Measurements from ENCODE around the gene GART.

GART gene

DNA sequence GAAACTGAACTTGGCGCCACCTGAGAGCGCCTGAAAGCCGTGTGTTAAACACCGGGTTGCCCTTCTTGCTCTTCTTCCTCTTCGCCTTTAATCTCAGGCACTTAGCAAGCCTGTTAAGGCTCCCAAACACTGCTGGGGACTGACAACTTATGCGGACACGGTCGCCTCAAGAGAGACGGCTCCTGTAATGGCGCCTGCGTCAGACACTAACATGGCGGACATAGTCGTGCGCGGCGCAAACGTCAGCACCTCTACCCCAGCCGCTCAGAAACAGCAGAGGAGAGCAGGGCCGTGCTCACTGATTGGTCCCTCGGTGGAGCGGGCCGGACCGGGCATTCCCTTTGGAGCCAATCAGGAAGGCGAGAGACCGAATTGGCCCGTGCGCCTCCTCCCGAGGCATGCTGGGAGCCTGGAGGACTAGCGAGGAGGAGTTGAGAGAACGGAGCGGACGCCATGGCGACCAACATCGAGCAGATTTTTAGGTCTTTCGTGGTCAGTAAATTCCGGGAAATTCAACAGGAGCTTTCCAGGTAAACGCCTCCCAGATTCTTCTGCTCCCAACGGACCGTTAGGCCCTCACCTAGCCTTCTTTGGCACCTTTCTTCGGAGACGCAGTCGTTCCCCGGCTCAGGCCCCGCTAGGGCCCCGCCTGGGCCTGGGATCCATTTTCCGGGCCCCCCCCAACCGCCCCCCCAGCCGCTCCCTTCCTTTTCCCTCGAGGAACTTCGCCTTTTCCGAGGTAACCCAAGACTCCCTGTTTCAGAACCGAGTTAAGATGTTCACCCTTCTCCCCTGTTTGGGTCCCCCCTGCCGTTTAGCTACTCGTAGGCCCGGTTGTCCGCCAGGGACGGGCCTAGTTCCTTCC, 955 bp upstream of the GART start, which contains the start of gene SON:
Gene SON, plus strand, starts transcription at position 399 of the 865 bp plus-strand sequence. Its CDS starts 55 bp downstream, at position 454.
- no peaks in the 10 kb centered on the region for H3K4me1 ChIP-seq (ENCODE audit: control insufficient read depth, insufficient read depth, low read length, poor library complexity, severe bottlenecking)
- peak within 1 kb of the TSS; percentile 99 for H3K27ac ChIP-seq (ENCODE audit: low read depth, low read length, severe bottlenecking)
- 0% methylated on average over 43 to 56 of the region's 57 CpGs for WGBS, 2 experiments (ENCODE audit: insufficient coverage in 2 of 2)
- peaks cover 36% of the 10 kb centered on the region for H3K36me3 ChIP-seq (ENCODE audit: control insufficient read depth, insufficient read depth, low read length)
- H3K9me3 ChIP-seq (ENCODE audit: control insufficient read depth, low read length), result no peaks in the 10 kb centered on the region
- H3K4me3 ChIP-seq (ENCODE audit: extremely low read depth, insufficient read depth, low read length, poor library complexity, severe bottlenecking), result peak within 1 kb of the TSS; percentile 87

DNA sequence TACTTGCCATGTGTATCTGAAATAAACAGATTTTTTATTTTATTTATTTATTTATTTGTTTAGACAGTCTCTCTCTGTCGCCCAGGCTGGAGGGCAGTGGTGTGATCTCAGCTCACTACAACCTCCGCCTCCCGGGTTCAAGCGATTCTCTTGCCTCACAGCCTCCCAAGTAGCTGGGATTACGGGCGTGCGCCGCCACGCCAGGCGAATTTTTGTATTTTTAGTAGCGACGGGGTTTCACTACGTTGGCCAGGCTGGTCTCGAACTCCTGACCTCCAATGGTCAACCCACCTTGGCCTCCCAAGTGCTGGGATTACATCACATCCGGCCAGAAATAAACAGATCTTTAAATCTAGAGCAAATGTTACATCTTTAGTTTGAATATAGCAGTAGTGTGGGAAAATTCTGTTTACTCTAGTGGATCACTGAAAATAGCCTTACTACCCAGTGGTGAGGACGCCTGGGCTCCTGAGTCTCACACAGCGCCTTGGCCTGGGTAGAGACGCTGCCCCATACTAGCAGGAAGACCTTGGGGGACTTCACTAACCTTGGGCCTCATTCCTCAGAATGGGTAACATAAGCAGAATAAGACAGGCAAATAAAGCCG, 709 bp downstream of the GART start:
- no peaks in the 10 kb centered on the region for H3K4me1 ChIP-seq (ENCODE audit: control insufficient read depth, insufficient read depth, low read length, poor library complexity, severe bottlenecking)
- WGBS, 2 experiments (ENCODE audit: insufficient coverage in 2 of 2), result 48 to 56% methylated on average over 15 to 16 of the region's 19 CpGs

DNA sequence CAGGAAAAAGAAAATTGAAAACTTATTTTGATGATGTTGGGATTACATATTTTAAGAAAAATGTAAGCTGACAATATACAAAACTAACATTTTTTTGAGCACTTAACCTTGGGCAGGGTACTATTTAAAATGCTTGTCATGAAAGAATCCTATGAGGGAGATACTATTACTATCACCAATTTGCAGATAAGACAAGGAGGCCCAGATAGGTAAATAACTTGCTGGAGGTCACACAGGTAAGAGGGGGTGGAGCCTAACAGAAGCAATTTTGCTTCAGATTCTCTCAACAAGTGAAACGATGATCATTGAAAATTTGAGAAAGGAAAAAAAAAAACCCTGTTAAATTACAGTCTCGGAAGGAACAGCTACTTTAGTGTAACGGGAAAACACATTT, 1.2 kb downstream of the GART start:
- Histone ChIP-seq H3K27ac (ENCODE audit: low read depth, low read length, severe bottlenecking) (no peak overlapping the region), H3K4me1 (ENCODE audit: control insufficient read depth, insufficient read depth, low read length, poor library complexity, severe bottlenecking) (no peaks in the 10 kb centered on the region), H3K4me3 (ENCODE audit: extremely low read depth, insufficient read depth, low read length, poor library complexity, severe bottlenecking) (peak overlapping the region; percentile 87), H3K9me3 (ENCODE audit: control insufficient read depth, low read length) (no peaks in the 10 kb centered on the region), H3K36me3 (ENCODE audit: control insufficient read depth, insufficient read depth, low read length) (peaks cover 38% of the 10 kb centered on the region)
- WGBS, 2 experiments (ENCODE audit: insufficient coverage in 2 of 2), result 60% methylated on average over 1 of the region's 3 CpGs; no CpG with 5 or more reads in 1 of the 2 experiments

More for the DNA sequence above, 709 bp downstream of the GART start:
- Histone ChIP-seq H3K36me3 (ENCODE audit: control insufficient read depth, insufficient read depth, low read length) (peaks cover 36% of the 10 kb centered on the region), H3K27ac (ENCODE audit: low read depth, low read length, severe bottlenecking) (peak overlapping the region; percentile 99), H3K9me3 (ENCODE audit: control insufficient read depth, low read length) (no peaks in the 10 kb centered on the region), H3K4me3 (ENCODE audit: extremely low read depth, insufficient read depth, low read length, poor library complexity, severe bottlenecking) (peak overlapping the region; percentile 87)

DNA sequence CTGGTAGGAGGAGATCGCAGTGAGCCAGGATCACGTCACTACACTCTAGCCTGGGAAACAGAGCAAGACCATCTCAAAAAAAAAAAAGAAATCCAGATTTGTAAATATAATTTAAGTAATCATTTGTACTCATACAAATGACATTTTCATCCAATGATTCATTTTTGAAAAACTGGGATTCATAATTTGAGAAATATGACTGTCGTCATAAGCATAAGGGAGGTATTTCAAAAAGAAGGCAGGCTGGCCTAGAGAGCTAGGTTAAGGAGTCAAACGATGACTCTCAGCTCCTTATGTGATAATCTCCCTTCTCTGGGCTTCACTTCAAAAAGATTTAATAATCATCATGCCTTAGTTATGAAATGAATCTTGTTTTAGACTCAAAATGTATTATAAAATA, 2.3 kb downstream of the GART start:
- no peak overlapping the region for H3K4me3 ChIP-seq (ENCODE audit: extremely low read depth, insufficient read depth, low read length, poor library complexity, severe bottlenecking)

DNA sequence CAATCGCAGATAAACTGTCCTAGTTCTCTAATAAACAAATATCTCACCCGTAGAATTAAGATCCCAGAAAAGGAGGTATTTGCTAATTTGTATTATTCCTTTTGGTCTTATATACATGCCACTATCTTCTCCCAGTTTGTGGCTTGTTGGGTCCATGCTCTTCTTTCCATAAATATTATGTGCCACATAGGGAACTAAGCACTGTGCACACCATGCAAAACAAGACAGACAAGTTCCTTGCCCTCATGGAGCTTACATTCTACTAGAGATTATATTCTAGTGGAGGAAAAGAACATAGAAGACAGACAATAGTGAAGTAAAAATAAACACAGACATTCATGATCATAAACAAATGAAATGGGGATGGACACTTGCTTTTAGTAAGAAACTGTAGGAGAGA, 4.7 kb downstream of the GART start:
- Histone ChIP-seq H3K9me3 (ENCODE audit: control insufficient read depth, low read length) (no peaks in the 10 kb centered on the region), H3K4me3 (ENCODE audit: extremely low read depth, insufficient read depth, low read length, poor library complexity, severe bottlenecking) (no peak overlapping the region), H3K27ac (ENCODE audit: low read depth, low read length, severe bottlenecking) (no peak overlapping the region), H3K36me3 (ENCODE audit: control insufficient read depth, insufficient read depth, low read length) (peaks cover 71% of the 10 kb centered on the region), H3K4me1 (ENCODE audit: control insufficient read depth, insufficient read depth, low read length, poor library complexity, severe bottlenecking) (no peaks in the 10 kb centered on the region)
- no CpG with 5 or more reads among the region's 2 CpGs for WGBS, 2 experiments (ENCODE audit: insufficient coverage in 2 of 2)

More for the DNA sequence above, 2.3 kb downstream of the GART start:
- H3K9me3 ChIP-seq (ENCODE audit: control insufficient read depth, low read length), result no peaks in the 10 kb centered on the region
- H3K4me1 ChIP-seq (ENCODE audit: control insufficient read depth, insufficient read depth, low read length, poor library complexity, severe bottlenecking), result no peaks in the 10 kb centered on the region
- no peak overlapping the region for H3K27ac ChIP-seq (ENCODE audit: low read depth, low read length, severe bottlenecking)
- WGBS, 2 experiments (ENCODE audit: insufficient coverage in 2 of 2), result 100% methylated on average over 1 of the region's 4 CpGs; no CpG with 5 or more reads in 1 of the 2 experiments
- H3K36me3 ChIP-seq (ENCODE audit: control insufficient read depth, insufficient read depth, low read length), result peaks cover 49% of the 10 kb centered on the region

DNA sequence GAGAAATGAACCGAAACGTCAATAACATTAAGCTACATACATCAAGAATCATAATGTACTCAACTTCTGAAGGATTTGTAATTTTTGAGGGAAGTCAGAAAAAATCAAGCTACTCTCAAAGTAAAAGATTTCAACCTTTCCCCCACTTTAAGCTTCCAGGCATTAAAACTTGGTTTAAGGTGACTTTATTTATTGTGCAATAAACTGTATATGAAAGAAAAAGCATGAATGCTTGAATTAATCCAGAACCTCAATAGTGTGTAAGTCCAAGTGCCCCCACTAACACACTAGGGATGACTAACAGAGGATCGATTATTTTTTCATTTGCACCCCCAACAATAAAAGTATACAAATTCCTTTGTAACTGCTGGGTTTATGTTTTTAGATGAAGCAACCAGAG, 10.9 kb downstream of the GART start:
- Histone ChIP-seq H3K4me1 (ENCODE audit: control insufficient read depth, insufficient read depth, low read length, poor library complexity, severe bottlenecking) (no peaks in the 10 kb centered on the region), H3K4me3 (ENCODE audit: extremely low read depth, insufficient read depth, low read length, poor library complexity, severe bottlenecking) (no peak overlapping the region), H3K36me3 (ENCODE audit: control insufficient read depth, insufficient read depth, low read length) (peaks cover 92% of the 10 kb centered on the region), H3K27ac (ENCODE audit: low read depth, low read length, severe bottlenecking) (no peak overlapping the region), H3K9me3 (ENCODE audit: control insufficient read depth, low read length) (no peaks in the 10 kb centered on the region)
- WGBS, 2 experiments (ENCODE audit: insufficient coverage in 2 of 2), result no CpG with 5 or more reads among the region's 3 CpGs

DNA sequence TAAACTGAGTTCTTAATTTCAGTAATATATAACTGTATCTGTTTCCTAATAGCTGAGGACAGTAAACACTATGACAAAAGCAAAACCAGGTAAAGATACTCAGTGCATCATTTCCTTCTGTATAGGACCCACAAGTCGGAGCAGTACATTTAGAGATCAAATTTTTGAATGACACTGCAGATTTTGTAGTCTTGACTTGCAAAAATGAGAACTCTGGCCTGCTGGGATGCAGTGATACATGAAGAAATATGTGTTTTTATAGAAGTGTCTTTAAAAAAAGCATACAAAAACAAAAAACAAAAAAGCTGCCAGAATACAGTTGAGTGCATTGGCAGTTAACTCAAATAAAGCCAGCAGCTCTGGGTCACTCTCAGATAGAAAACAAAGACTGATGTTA, 19.0 kb downstream of the GART start:
- no peak overlapping the region for H3K4me3 ChIP-seq (ENCODE audit: extremely low read depth, insufficient read depth, low read length, poor library complexity, severe bottlenecking)
- no peaks in the 10 kb centered on the region for H3K4me1 ChIP-seq (ENCODE audit: control insufficient read depth, insufficient read depth, low read length, poor library complexity, severe bottlenecking)
- H3K9me3 ChIP-seq (ENCODE audit: control insufficient read depth, low read length), result no peaks in the 10 kb centered on the region
- 100% methylated on average over 1 of the region's 1 CpG for WGBS, 2 experiments (ENCODE audit: insufficient coverage in 2 of 2)
- no peak overlapping the region for H3K27ac ChIP-seq (ENCODE audit: low read depth, low read length, severe bottlenecking)
- H3K36me3 ChIP-seq (ENCODE audit: control insufficient read depth, insufficient read depth, low read length), result peaks cover 88% of the 10 kb centered on the region

DNA sequence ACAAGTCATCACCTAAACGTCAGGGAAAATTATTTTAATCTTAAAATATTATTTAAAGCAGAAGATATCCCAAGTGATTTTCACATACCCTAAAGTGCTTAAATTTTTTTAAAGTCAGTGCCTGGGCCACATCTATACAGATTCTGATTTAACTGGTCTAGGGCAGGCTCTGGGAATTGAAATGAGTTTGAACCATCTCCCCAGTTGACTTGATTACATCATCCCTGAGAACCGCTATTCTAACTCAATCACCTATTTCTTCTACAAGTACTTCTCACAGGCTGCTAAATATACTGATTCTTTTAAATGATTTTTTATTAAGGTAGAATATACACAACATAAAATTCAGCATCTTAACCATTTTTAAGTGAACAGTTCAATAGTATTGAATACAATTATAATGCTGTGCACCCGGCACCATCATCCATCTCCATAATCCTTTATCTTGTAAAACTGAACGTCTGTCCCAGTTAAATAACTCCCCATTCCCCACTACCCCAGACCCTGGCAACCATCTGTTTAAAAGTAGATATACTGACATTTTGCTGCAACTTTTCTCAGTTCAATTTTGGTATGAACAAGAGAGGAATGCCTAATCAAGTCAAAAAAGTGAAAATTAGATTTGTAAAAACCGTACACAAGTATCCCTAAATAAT, 19.5 kb downstream of the GART start:
- WGBS, 2 experiments (ENCODE audit: insufficient coverage in 2 of 2), result 92% methylated on average over 2 of the region's 5 CpGs; no CpG with 5 or more reads in 1 of the 2 experiments
- no peak overlapping the region for H3K4me3 ChIP-seq (ENCODE audit: extremely low read depth, insufficient read depth, low read length, poor library complexity, severe bottlenecking)
- H3K27ac ChIP-seq (ENCODE audit: low read depth, low read length, severe bottlenecking), result no peak overlapping the region
- H3K9me3 ChIP-seq (ENCODE audit: control insufficient read depth, low read length), result no peaks in the 10 kb centered on the region
- H3K4me1 ChIP-seq (ENCODE audit: control insufficient read depth, insufficient read depth, low read length, poor library complexity, severe bottlenecking), result no peaks in the 10 kb centered on the region
- peaks cover 88% of the 10 kb centered on the region for H3K36me3 ChIP-seq (ENCODE audit: control insufficient read depth, insufficient read depth, low read length)

DNA sequence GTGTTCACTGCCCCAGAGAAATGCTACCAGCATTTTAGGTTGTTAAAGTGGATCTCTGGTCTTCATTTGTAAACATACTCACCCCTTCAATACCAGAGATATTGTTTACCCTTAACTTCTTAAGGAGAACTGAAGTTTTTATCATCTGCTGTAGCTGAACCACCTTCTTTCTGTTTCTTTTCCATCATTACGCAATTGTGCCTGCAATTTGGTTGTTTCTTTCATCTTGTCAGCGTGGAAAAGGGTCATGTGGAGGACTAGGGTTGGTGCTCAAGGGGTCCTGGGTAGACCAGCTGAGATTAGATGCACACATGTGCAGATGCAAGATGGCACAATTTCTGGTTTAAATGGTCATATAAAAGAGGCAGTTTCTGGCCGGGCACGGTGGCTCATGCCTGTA, 23.0 kb downstream of the GART start:
- WGBS, 2 experiments (ENCODE audit: insufficient coverage in 2 of 2), result 90 to 97% methylated on average over 2 to 4 of the region's 4 CpGs
- peaks cover 93% of the 10 kb centered on the region for H3K36me3 ChIP-seq (ENCODE audit: control insufficient read depth, insufficient read depth, low read length)
- no peak overlapping the region for H3K4me3 ChIP-seq (ENCODE audit: extremely low read depth, insufficient read depth, low read length, poor library complexity, severe bottlenecking)
- H3K9me3 ChIP-seq (ENCODE audit: control insufficient read depth, low read length), result no peaks in the 10 kb centered on the region
- no peak overlapping the region for H3K27ac ChIP-seq (ENCODE audit: low read depth, low read length, severe bottlenecking)
- H3K4me1 ChIP-seq (ENCODE audit: control insufficient read depth, insufficient read depth, low read length, poor library complexity, severe bottlenecking), result no peaks in the 10 kb centered on the region

DNA sequence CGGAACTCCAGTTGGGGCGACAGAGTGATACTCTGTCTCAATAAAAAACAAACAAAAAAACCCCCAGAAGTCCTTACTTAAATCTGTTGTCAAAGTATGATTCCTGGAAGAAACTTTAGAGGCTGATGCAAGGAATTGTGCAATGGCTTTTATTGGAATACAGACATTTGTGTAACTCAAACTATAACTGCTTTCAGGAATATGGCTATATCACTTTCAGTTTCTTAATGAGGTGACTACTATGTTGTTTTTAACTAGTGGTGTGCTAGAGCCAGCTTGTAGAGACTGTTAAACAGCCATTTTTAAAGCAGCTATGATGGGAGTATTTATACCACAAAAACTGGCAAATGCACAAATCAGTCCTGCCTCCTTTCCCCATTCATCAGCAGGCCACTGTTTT, 27.7 kb downstream of the GART start:
- peaks cover 98% of the 10 kb centered on the region for H3K36me3 ChIP-seq (ENCODE audit: control insufficient read depth, insufficient read depth, low read length)
- no peaks in the 10 kb centered on the region for H3K9me3 ChIP-seq (ENCODE audit: control insufficient read depth, low read length)
- no peak overlapping the region for H3K27ac ChIP-seq (ENCODE audit: low read depth, low read length, severe bottlenecking)
- WGBS, 2 experiments (ENCODE audit: insufficient coverage in 2 of 2), result no CpG with 5 or more reads among the region's 2 CpGs
- H3K4me3 ChIP-seq (ENCODE audit: extremely low read depth, insufficient read depth, low read length, poor library complexity, severe bottlenecking), result no peak overlapping the region
- H3K4me1 ChIP-seq (ENCODE audit: control insufficient read depth, insufficient read depth, low read length, poor library complexity, severe bottlenecking), result no peaks in the 10 kb centered on the region

Data from mesodermal cell (in vitro differentiated cells).